GM19438 (cell line): Measurements from ENCODE around the gene LOC101059915.
"Not testable (repeated sequence)": the region's sequence is repeated elsewhere in the genome, so short reads cannot be mapped to it uniquely, and the experiment has no call there.

Source experiments
- ATAC-seq: cut with Tn5 transposase; IDR thresholded peaks from one replicate; pipeline ENCODE4 v1.9.1; 2021; ENCODE audit warnings: low read depth; ENCODE audit not compliant: unreplicated experiment

Gene LOC101059915

GRCh38 chrX:71638409-71638808, 28.9 kb upstream of the LOC101059915 start:
- ATAC-seq, result no peak

DNA sequence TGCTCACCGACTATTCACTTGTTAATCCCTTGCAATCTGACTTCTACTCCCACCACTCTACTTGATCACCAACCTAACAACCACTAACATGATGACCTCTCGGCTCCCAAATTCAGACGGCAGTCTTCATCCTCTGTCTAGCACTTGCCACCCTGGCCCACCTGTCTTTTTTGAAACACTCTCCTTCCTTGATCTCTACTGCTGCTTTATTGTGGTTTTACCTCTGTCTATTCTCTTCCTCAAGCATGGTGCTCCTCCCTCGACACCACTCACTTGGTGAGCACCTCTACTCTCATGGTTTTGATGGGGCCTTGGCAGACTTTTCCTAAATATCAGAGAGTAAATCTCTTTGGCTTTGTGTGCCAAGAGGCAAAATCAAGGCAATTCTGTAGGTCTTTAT, 27.3 kb upstream of the LOC101059915 start:
- no peak for ATAC-seq

DNA sequence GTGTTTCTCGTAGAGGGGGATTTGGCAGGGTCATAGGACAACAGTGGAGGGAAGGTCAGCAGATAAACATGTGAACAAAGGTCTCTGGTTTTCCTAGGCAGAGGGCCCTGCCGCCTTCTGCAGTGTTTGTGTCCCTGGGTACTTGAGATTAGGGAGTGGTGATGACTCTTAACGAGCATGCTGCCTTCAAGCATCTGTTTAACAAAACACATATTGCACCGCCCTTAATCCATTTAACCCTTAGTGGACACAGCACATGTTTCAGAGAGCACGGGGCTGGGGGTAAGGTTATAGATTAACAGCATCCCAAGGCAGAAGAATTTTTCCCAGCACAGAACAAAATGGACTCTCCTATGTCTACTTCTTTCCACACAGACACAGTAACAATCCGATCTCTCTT, 22.9 kb upstream of the LOC101059915 start:
- not testable (repeated sequence) for ATAC-seq

GRCh38 chrX:71650333-71650969, 16.9 kb upstream of the LOC101059915 start:
- ATAC-seq, result no peak

GRCh38 chrX:71652405-71652804, 14.9 kb upstream of the LOC101059915 start:
- ATAC-seq, result no peak

DNA sequence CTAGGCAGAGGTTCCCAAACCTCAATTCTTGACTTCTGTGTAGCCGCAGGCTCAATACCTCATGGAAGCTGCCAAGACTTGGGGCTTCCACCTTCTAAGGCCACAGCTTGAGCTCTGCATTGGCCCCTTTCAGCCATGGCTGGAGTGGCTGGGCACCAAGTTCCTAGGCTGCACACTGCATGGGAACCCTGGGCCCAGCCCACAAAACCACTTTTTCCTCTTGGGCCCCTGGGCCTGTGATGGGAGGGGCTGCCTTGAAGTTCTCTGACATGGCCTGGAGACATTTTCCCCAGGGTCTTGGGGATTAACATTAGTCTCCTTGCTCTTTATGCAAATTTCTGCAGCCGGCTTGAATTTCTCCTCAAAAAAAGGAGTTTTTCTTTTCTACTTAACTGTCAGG, 14.0 kb upstream of the LOC101059915 start:
- no peak for ATAC-seq

GRCh38 chrX:71657267-71657666, 10.1 kb upstream of the LOC101059915 start:
- ATAC-seq, result no peak

DNA sequence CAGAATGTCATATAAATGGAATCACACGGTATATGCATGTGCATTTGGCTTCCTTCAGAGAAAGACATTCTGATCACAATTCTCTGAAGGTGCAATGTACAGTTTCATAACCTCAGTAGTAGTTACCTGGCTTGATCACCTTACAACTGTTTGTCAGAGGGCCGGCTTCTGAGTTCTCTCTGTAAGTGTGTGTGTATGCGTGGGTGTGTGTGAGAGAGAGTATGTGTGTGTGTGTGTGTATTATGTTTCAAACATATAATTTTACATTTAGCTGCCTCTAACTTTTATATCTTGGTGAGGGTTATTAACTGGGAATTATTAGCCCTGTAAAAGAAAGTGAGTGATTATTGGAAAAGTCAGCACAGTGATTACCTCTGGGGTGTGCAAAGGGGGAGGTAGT, 8.0 kb upstream of the LOC101059915 start:
- ATAC-seq, result no peak

GRCh38 chrX:71659959-71660358, 7.4 kb upstream of the LOC101059915 start:
- ATAC-seq, result no peak

- ATAC-seq, result no peak
Measured at GRCh38 chrX:71660562-71661416, 6.6 kb upstream of the LOC101059915 start.

DNA sequence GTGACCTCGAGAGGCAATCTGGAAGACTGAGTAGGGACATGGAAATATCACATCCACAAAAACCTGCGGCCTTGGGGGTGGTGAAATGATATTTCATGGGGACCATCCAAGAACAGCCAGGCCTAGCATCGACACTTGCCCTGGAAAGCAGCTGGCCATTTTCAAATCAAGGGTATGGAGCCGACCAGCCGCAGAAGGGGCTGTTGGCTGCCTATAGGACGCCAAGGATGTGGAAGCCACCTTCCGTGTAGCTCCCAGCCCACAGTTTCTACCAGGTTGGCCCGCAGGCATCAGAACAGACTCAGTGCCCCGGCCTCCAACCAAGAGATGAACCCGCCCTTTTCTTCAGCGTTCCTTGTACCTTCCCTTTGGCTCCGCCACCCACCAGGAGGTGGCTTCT, 5.4 kb upstream of the LOC101059915 start:
- no peak for ATAC-seq

GRCh38 chrX:71662654-71663053, 4.7 kb upstream of the LOC101059915 start:
- ATAC-seq, result not testable (repeated sequence)

GRCh38 chrX:71663238-71663637, 4.1 kb upstream of the LOC101059915 start:
- ATAC-seq, result not testable (repeated sequence)

- ATAC-seq, result not testable (repeated sequence)
Measured at GRCh38 chrX:71664202-71664601, 3.1 kb upstream of the LOC101059915 start.

DNA sequence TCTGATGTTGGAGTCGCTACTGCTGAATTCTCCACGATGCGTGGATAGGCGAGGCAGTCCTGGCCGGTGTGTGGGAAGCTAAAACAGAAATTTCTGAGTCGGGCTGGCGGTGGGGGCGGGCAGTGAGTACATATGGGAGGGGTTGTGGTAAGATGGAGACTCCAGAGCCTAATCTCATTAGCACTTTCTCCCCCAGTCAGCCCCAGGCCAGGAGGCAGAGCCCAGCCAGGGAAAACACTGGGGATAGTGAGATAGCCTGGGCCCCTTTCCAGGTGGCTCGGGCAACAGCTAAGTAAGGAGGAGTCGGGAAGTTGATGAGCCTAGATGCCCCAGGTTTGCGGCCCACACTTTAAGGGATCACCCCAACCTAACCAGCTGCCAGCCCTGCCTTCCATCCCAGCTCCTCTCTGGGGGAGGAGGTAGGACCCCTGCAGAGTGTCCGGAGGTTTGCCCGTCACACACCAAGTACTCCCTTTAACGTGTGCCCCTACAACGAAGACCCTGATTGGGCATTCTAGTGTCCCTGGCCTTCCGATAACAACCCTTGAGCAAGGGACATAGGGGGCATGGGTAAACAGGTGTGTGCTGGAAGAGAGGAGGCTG, 2.4 kb upstream of the LOC101059915 start:
- ATAC-seq, result no peak

DNA sequence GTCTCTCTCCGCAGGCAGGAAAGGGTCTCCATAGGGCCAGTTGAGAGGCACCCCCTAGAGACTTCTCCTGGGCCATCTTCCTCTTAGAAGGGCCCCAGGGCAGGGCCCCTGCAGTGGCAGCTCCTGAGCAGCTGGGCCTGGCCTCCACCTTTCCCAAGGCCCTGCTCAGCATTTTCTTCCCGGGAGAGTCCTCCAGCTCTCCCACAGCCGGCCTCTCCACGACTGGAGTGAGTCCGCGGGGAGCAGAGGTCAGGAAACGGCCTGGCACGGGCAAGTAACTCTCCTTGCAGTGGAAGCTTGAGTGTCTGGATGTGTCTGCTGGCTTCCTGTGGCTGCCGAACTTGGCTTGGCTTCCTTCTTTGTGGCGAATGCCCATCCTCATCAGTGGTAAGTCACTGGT, 1.6 kb upstream of the LOC101059915 start:
- ATAC-seq, result no peak

- no peak for ATAC-seq
Measured at GRCh38 chrX:71666240-71667223, 814 bp upstream of the LOC101059915 start.

- ATAC-seq, result no peak
Measured at GRCh38 chrX:71668248-71668595, 876 bp downstream of the LOC101059915 start.

DNA sequence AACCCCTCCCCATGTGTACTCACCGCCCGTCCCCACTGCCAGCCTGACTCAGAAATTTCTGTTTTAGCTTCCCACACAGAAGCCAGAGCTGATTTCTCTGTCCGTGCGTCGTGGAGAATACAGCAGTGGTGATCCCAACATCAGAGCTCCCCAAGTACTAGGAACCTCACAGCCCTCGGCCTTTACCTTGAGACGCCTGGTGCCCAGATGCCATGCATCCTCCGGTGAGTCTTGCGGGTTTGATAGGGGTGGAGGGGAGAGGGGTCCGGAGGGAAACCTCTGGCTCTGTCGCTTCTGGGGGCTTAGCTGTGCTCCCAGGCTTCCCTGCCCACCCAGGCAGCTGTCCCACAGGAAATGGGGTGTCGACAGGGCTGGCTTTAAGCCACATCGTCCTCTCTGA, 2.1 kb downstream of the LOC101059915 start:
- no peak for ATAC-seq

DNA sequence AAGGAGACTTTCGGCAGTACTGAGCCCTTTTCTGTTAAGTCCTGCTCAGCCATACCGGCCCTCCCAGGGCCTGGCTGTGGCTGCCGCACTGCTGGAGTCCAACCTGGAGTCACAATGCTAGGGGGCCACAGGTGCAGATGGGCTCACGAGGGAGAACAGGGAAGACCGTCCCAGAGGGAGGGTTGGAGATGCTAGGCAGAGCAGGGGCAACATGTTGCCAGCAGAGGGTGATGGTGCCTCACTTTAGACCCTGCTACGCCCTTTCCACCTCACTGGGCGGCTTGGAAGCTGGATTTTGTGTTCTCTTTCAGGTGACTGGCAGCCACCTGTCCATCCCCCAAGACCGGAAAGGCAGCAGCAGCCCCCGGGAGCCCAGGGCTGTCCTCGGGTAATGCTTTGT, 2.6 kb downstream of the LOC101059915 start:
- ATAC-seq, result not testable (repeated sequence)
